HG02610 (cell line): Measurements from ENCODE around the gene TUT4.

Experiments
- ATAC-seq: cut with Tn5 transposase; IDR thresholded peaks from one replicate; pipeline ENCODE4 v1.9.1; 2021; ENCODE audit warnings: mild to moderate bottlenecking, moderate library complexity; ENCODE audit not compliant: unreplicated experiment

TUT4 gene

DNA sequence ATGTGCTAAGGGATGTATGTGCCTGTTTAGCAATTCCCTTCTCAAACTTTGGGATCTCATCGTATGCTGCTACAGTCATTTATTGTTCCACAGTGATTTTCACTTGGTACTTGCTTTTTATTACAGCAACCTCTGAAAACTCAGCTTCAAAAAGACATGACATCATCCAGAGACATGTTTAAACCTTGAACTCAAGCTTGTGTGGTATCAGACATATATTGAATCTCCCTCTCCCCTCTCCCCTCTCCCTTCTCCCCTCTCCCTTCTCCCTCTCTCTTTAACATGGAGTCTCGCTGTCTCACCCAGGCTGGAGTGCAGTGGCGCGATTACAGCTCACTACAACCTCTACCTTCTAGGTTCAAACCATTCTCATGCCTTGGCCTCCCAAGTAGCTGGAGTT is 19.5 kb upstream of the TUT4 start:
- no peak for ATAC-seq

DNA sequence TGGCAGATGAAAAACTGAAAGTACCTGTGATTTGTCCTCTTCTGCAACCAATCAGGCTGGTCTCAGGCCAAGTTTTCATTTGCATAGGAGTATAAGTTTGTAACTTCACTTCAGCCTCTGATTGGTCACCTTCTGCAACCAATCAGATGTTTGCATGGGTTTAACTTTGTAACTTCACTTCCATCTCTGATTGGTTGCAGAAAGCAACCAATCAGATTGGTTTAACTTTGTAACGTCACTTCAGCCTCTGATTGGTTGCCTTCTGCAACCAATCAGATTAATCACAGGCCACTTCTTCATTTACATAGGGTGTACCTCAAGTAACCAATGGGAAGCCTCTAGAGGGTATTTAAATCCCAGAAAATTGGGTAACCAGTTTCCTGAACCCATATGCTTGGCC is 18.9 kb upstream of the TUT4 start:
- ATAC-seq: no peak

DNA sequence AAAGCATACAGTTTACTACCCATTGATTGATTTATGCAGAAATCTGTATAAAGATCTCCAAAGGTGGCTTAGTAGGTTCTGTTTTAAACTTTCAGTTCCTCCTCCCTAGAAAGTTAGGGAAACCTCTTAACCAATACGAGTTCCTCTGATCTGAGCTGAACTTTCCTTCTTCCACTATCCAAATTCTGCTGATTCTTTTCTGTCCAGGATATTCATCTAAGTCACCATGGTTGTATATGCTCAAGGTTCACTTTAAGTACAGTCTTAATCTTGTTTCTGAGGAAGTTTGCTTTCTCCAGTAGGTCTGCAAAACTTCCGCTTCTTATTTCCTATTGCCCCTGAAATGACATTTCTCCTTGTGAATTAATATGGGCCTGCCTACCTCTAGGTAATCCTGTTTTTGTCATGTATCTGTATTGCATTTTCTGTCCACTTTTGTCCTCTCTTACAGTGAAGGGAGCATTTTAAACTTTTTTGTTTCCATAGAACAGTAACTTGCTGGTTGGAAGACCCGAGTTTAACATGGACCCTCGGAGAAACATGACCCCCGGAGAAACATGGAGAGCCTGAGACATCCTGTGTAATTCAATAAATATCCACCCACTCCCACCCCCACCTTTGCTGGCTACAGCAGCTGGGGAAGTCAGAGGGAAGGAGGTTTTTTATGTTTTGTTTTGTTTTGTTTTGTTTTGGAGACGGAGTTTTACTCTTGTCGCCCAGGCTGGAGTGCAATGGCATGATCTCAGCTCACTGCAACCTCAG is 16.7 kb upstream of the TUT4 start:
- ATAC-seq: no peak

DNA sequence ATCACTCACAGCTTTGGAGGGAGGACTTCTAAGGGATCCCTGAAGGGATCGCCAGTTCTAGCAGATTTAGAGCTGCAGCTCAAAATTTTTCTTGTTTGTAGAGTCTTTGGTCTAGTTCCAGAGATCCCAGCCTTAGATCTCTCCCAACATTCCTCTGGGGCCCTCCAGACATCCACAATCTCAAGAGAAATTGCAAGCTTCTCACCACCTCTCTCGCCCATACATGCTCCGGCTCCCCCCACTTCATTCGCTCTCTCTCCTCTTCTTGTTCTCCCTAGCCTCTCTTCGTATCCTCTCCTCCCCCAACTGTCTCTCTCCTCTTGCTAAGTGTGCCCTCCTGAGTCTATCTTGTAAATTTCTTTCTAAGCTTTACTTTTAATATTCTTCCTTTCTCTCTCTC is 15.1 kb upstream of the TUT4 start:
- ATAC-seq: no peak

DNA sequence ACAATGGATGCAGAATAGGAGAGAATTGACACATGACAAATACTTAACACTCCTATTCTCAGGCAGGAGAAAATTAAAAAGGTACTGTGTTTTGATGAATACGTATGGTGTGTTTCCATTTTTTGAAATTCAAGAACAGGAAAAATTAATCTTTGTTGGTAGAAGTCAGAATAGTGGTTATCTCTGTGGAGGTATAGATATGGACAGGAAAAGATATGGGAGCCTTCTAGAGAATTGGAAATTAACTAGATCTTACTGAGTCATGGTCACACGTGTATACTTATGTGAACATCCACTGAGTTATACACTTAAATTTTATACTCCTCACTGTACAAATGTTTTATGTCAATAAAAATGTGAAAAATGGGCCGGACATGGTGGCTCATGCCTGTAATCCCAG is 9.9 kb upstream of the TUT4 start:
- no peak for ATAC-seq

DNA sequence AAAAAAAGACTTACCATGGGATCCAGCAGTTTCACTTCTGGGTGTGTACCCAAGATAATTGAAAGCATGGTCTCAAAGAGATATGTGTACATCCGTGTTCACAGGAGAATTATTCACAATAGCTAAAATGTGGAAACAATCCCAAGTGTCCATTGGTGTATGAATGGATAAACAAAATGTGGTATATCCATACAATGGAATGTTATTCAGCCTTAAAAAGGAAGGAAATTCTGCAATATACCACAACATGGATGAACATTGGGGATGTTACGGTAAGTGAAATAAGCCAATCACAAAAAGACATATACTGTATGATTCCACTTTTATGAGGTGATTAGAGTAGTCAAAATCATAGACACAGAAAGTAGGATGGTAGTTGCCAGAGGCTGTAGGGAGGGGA is 7.0 kb upstream of the TUT4 start:
- no peak for ATAC-seq

DNA sequence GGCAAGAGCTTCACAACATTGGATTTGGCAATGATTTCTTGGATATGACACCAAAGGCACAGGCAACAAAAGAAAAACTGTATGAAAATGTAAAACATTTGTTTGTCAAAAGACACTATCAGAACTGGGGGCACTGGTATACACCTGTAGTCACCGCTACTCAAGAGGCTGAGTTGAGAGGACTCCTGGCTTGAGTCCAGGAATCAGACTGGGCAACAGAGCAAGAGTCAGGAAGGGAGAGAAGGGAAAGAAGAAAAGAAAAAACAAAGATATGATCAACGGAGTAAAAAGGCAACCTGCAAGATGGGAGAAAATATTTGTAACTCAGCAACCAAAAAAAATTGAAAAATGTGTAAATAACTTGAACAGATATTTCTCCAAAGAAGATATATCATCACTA is 6.0 kb upstream of the TUT4 start:
- no peak for ATAC-seq

DNA sequence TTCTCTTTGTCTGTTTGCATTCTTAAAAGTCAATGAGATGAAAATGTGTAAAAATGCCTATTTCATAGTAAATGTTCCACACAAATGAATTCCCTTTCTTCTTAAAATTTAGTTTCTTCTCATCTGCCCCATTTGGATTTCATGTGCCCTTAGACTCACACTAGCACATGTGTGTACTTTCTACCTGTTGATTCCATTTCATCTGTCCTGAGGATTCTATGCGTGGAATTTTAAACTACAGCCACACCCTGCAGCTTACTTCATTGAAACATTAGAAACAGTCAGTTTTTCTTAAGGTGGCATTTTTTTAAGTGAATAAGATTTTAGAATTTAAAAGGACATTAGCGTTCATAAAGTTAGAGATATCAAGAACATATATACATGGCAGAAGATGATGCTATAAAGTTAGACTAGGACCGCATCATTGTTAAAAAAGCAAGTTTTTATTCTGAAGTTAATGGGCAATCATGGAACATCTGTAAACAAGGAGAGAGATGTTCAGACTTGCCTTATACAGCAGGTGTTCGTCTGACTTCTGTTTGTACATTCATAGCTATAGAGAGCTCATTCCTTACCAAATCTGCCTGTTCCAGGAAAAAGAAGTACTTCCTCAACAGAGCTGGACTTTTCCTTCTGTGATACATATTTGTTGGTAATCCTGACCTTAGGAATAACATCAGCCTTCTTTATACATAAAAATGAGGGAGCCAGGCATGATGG is 3.9 kb upstream of the TUT4 start:
- no peak for ATAC-seq

DNA sequence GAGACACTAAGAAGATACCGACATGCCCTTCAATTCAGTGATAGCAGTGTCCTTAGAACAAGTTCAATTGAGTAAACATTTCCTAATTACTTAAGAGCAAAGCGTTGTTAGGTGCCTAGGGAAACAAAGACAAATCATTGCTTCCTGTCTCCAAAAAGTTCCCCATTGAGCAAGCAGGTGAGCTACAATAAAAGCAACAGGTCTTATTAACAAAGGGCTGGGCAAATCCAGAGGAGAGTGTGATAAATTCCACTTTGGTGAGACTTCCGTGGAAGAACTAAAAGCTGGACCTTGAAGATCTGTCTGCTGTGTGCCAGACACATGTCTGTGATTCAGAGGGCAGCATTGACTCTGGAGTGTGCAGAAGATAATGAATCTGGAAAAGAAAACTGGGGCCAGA is 1.9 kb upstream of the TUT4 start:
- no peak for ATAC-seq

DNA sequence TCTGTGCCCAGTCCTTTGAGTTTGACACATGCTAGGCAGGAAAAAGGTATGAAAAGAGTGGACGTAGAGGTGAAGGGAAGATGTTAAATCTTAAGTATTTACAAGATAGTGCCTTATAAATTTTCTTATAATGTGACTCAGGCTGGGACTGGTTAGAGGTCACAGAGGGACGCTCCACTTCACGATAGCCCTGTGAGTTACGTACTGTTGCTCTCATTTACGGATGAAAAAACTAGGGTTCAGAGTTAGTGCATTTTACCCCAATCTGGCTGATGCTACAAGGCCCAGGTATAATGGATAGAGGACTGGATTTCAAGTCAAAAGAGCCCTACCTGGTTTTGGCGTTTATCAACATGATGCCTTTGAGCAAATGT is 1.4 kb upstream of the TUT4 start:
- no peak for ATAC-seq

DNA sequence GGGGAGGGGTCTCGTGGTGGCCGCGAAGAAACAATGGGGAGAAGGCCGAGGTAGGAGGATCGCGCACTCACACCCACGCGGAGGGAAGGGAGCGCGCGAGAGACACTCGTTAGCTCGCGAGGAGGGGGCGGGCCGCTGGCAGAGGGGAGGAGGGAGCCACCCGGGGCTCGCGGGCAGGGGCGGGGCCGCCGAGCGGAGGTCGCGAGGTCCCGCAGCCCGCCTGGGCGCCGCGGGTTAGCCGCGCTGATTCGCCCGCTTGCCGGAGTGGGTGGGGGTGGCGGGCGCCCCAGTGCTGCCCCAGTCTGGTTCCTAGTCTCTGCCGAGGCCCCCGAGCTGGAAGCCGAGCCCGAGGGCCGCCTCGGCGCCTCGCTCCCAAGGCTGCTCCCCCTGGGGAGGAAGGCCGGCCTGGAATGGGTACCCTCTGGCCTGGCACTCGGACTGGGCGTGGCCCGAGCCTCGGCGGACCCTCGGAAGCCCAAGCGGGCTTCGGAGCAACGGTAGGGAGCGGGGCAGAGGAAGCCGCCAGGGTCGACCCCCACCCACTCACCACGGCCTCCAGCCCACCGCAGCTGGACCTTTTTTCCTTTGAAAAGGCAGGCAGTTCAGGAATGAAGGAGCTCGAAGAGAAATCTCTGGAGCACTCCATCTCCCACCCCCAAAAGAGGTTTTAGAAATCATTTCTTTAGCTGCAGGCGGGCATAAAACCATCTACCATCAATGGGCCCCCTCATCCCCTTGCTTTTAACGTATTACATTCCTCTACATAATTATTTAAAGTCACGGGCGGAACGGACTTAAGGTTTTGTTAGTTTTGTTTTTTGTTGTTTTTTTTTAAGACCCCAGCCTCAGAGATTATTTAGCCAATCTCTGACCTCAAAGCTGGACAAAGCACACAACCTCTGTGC is 722 bp upstream of the TUT4 start:
- peak; percentile 62 for ATAC-seq

DNA sequence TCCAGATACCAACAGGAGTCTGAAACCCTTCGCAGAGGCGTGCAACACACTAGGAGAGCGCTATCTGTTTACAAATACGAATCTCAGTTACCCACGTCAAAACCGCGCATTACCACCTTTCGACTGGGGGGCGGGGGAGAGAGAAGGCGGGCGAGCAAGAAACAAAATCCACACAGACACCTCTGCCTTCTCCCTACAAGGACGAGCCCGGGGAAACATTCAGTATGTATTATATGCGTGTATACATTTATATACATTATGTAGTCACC is 722 bp downstream of the TUT4 start:
- peak; percentile 30 for ATAC-seq

DNA sequence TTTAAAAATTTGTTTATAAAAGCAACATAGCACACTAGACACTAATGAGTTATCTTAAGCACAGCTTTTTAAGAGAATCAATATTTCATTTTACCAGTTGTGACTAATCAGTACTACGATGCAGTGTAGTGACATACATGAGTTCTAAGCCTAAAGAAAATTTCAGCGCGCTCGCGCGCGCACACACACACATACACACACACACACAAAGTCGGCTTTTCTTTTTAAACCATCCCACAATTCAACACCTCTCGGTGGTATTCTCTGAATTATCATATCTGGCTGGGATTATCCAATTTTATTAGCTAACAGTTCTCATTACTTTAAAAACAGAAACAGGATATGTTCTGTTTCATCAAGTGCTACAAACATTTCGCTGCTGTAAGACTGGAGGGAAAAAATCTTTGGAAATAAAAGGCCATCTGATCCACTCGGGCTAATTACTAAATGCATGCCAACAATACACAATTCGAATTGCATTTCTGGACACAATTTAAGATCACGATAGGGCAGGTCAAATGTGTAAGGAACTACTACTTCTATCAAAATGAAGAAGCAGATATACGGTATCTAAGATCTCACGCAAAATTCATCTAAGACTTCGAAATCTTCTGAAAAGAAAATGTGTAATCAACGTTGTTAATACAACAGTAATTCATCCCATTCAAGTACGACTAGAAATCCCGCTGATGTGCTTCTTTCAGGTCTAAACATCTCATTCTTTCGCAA is 1.2 kb downstream of the TUT4 start:
- no peak for ATAC-seq

DNA sequence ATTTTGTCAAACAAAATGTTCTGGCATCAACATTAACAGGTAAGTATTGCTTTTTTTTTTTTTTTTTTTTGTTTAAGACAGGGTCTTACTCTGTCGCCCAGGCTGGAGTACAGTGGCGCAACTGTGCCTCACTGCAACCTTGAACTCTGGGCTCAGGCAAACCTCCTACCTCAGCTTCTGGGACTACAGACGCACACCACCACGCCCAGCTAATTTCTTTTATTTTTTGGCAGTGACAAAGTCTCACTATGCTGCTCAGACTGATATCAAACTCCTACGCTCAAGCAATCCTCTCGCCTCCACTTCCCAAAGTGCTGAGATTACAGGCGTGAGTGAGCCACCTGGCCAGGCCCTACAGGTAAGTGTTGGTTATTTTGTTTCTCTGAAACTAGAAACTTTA is 2.4 kb downstream of the TUT4 start:
- ATAC-seq: no peak

DNA sequence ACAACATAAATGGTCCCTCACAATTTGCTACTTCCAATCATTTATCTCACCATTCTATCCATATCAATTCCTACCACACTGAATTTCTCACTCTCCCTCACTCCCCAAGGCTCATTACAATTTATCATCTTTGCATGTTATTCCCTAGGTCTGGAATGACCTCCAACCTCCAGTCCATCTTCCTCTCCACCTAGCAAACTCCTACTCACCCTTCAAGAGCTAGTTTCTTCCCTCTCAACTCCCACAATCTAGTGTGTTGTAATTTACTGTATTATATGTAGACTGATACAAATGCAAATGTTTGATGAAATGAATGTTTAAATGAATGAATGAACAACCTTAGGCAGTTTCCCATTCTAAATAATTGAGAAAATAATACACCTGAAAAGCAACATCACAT is 3.6 kb downstream of the TUT4 start:
- ATAC-seq: no peak

DNA sequence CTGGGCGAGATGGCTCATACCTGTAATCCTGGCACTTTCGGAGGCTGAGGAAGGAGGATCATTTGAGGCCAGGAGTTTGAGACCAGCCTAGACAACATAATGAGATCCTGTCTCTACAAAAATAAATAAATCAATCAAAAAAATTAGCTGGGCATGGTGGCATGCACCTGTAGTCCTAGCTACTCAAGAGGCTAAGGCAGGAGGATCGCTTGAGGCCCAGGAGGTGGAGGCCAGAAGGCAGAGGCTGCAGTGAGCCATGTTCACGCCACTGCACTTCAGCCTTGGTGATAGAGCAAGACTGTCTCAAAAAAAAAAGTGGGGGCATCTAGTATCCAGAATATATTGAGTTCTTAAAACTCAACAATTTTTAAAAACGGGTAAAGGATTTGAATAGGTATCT is 6.0 kb downstream of the TUT4 start:
- no peak for ATAC-seq

DNA sequence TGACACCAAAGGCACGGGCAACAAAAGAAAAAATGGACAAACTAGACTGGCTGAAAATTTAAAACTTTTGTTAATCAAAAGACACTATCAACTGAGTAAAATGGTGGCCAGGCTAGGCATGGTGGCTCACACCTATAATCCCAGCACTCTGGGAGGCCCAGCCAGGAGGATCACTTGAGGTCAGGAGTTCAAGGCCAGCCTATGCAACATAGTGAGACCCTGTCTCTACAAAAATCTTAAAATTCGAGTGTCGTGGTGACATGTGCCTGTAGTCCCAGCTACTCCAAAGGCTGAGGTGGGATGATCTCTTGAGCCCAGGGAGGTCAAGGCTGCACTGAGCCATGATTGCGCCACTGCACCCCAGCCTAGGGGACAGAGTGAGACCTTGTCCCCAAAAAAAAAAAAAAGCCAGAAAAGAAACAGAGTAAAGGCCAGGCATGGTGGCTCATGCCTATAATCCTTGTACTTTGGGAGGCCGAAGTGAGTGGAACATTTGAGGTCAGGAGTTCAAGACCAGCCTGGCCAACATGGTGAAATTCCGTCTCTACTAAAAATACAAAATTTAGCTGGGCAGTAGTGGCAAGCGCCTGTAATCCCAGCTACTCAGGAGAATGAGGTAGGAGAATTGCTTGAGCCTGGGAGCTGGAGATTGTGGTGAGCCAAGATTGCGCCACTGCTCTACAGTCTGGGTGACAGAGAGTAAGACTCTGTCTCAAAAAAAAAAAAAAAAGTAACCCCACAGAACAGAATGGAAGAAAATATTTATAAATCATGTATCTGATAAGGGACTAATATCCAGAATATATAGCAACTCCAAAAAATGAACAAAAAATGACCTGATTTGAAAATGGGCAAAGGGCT is 8.0 kb downstream of the TUT4 start:
- ATAC-seq: no peak

DNA sequence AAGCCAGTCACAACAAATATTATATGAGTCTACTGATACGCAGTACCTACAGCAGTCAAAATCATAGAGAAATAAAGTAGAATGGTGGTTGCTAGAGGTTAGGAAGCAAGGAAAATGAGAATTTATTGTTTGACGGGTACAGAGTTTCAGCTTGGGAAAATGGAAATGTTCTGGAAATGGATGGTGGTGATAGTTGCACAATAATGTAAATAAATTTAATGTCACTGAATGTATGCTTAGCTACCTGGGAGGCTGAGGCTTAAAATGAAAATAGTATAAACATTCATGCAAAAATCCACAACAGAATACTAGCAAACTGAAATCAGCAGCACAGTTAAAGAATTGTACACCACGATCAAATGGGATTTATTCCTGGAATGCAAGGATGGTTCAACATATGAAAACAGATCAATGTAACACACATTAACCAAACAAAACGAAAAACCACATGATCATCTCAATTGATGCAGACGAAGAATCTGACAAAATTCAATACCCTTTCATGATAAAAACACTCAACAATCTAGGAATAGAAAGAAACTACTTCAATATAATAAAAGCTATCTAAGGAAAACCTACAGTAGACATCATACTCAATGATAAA is 10.7 kb downstream of the TUT4 start:
- no peak for ATAC-seq

DNA sequence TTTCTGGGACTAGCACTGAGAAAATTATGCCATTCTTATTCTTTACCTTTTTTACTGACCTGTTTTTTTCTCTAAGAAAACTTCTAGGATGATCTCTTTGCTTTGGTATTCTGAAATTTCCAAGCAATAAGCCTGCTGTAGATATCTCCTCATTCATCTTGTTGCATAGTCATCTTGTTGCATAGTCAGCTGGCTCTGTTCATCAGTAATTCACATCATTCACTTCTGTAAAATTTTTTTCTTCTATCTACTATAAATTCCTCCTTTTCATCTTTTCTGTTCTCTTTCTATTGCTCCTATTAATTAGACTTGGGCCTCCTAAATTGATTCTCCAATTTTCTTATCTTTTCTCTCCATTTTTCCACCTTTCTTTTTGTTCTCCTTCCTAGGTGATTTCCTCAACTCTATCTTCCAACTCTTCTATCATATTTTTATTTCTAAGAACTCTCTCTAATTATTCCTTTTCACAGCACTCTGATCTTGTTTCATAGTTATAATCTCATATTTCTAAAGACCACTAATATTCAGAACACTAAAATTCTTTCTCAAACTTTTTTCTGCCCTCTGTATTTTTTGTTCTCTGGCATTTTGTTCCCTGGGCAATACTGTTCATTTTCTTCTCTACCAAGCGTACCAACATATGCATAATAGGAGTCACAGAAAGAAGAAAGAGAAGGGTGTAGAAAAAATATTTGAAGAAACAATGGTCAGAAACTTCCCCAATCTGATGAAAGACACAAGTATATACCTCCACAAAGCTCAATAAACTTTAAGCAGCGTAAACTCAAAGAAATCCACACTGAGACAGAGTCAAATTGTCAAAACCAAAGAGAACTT is 17.7 kb downstream of the TUT4 start:
- no peak for ATAC-seq
